Esophagus muscularis mucosa (tissue), 4 donors: ENCODE results near the gene KRTAP5-11.

Source experiments
- CTCF ChIP-seq, 3 experiments: fragments of 200-600 bp in 2 of 3; fragments of 450-650 bp in 1 of 3; sonication (generic) in 2 of 3; IDR thresholded peaks; one replicate each; pipeline ENCODE4 v1.5.1; 2017 to 2019; ENCODE audit warnings: antibody characterized with exemption in 3 of 3, mild to moderate bottlenecking in 2 of 3, moderate library complexity in 1 of 3
- EP300 ChIP-seq: sonication (generic); formaldehyde crosslinking; IDR thresholded peaks from one replicate; pipeline ENCODE4 v1.6.1; 2017; ENCODE audit warnings: antibody characterized with exemption
- POLR2A ChIP-seq: fragments of 450-650 bp; IDR thresholded peaks from one replicate; pipeline ENCODE4 v1.6.1; 2017; ENCODE audit warnings: antibody characterized with exemption, moderate library complexity, mild to moderate bottlenecking, low read depth
- POLR2AphosphoS5 ChIP-seq, 2 donors: sonication (generic); formaldehyde crosslinking; IDR thresholded peaks; one replicate each; pipeline ENCODE4 v1.6.1; 2017; ENCODE audit warnings: antibody characterized with exemption in 2 of 2

- TF ChIP-seq CTCF (IDR thresholded peaks at IDR 0.05) = no peak
- no peak for TF ChIP-seq POLR2A
- no peak for TF ChIP-seq EP300
- TF ChIP-seq POLR2AphosphoS5 (IDR thresholded peaks at IDR 0.05) = no peak
Measured at GRCh38 chr11:71565263-71565662, 17.4 kb downstream of the KRTAP5-11 start, which contains the start of gene KRTAP5-10.
